Activated CD8-positive, alpha-beta memory T cell treated with anti-CD3 and anti-CD28 coated beads, Interleukin-2, amount 10 ng/mL, durations not matched to agents 7 days and 5 days (primary cell): ENCODE measurements around the gene RAVER2. TPM values are rescaled to one million over a fixed set of nuclear protein-coding genes. Genes with fewer than 3 reads are reported as not detected.
"Not testable (repeated sequence)": the region's sequence is repeated elsewhere in the genome, so short reads cannot be mapped to it uniquely, and the experiment has no call there.

ENCODE experiments used
- ATAC-seq: fragments of 150-1000 bp; cut with Tn5 transposase; one replicate; pipeline ENCODE4 v1.10.0; 2021; ENCODE audit warnings: moderate library complexity
- CTCF ChIA-PET: fragments of 350-600 bp; sonication (Branson Sonifier 250); formaldehyde crosslinking; loops from one replicate; lab custom pipeline; 2021; ENCODE audit warnings: antibody characterized with exemption; lab: Charles Lee
- DNase-seq: peaks from one replicate; pipeline ENCODE4 v3.0.0-alpha.2; 2020
- H3K27ac Mint-ChIP-seq: one replicate; pipeline ENCODE4 v1.8.0; 2021; ENCODE audit warnings: mild to moderate bottlenecking, mixed read lengths
- H3K27me3 Mint-ChIP-seq: one replicate; pipeline ENCODE4 v1.8.0; 2021; ENCODE audit warnings: mixed read lengths
- H3K36me3 Mint-ChIP-seq: one replicate; pipeline ENCODE4 v1.8.0; 2021; ENCODE audit warnings: mild to moderate bottlenecking, mixed read lengths
- H3K4me1 Mint-ChIP-seq: one replicate; pipeline ENCODE4 v1.8.0; 2021; ENCODE audit warnings: mixed read lengths
- H3K4me3 Mint-ChIP-seq: one replicate; pipeline ENCODE4 v1.8.0; 2021; ENCODE audit warnings: mild to moderate bottlenecking, moderate library complexity, mixed read lengths
- H3K9me3 Mint-ChIP-seq: one replicate; pipeline ENCODE4 v1.8.0; 2022; ENCODE audit warnings: low read depth, mixed read lengths
- total RNA-seq, 2 experiments: library from RNA; stranded (reverse); gene quantifications; one replicate each; pipeline ENCODE4 v1.2.3, GENCODE V29; 2021

RAVER2 gene
- total RNA-seq, 2 experiments from 2014 or later, result 5.7 to 8.8 TPM

DNA sequence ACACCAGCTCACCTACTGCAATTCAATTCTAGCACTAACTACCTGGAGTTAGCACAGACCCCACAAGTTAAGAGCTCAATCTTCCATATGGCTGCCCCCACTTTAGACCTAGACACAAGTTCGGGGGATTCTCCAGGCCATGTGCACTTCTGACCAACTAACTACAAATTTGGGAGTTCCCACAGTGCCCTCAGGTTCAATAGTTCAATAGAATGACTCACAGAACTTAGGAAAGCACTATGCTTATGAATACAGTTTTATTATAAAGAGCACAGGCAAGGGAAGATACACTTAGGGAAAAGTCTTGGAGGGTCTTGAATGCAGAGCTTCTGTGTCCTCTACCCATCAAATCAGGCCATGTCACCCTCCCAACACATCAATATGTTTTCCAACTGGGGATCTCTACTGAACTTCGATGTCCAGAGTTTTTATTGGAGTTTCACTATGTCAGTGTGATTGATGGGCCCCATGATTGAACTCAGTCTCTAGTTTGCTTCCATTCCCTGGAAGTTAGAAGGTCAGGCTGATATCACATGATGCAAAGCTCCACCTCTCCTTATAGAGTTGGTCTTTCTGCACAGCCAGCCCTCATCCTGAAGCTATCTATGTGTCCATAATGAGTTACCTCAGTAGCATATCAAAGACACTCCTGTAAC, 46.1 kb downstream of the RAVER2 start:
- CTCF ChIA-PET, result no interaction called here
- Mint-ChIP-seq H3K4me3 (no peak overlapping the region), H3K9me3 (peaks cover 11% of the 10 kb centered on the region), H3K27me3 (no peaks in the 10 kb centered on the region), H3K27ac (no peak overlapping the region), H3K36me3 (peaks cover 32% of the 10 kb centered on the region), H3K4me1 (no peaks in the 10 kb centered on the region)
- DNase-seq, result no peak
- no peak for ATAC-seq

DNA sequence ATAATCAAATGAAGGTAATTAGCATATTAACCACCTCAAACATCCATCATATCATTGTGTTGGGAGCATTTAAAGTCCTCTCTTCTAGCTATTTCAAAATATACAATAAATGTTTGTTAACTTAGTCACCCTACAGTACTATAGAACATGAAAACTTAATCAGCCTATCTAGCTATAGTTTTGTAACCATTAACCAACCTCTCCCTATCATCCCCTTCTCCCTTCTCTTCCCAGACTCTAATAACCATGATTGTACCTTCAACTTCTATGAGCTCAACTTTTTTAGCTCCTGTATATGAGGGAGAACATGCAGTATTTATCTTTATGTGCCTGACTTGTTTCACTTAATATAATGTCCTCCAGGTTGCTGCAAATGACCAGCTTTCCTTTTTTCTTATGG, 54.0 kb downstream of the RAVER2 start:
- Mint-ChIP-seq H3K36me3 (peaks cover 4% of the 10 kb centered on the region), H3K4me1 (no peaks in the 10 kb centered on the region), H3K27ac (no peak overlapping the region), H3K9me3 (no peaks in the 10 kb centered on the region), H3K27me3 (no peaks in the 10 kb centered on the region), H3K4me3 (no peak overlapping the region)
- ATAC-seq (no peak), DNase-seq (no peak)
- CTCF ChIA-PET, result interaction anchor here (1.1 kb wide), 1 partner anchor 25 kb away, joined by 3 read pairs; no protein-coding TSS in a partner anchor

DNA sequence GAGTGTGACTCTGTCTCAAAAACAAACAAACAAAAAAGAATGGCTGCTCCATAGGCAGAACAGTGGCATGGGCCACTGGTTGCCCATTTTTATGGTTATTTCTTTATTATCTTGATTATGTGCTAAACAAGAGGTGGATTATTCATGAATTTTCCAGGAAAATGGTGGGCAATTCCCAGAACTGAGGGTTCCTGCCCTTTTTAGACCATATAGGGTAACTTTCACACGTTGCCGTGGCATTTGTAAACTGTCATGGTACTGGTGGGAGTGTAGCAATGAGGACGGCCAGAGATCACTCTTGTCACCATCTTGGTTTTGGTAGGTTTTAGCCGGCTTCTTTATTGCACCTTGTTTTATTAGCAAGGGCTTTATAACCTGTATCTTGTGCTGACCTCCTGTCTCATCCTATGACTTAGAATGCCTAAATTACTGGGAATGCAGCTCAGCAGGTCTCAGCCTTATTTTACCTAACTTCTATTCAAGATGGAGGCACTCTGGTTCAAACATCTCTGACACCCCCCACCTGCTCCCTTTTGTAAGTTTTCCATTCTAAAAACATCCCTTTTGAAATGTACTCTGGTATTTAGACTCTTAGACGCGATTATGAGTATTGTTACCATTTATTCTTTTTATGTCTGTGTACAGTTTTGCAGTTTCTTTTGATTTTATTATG, 57.1 kb downstream of the RAVER2 start:
- Mint-ChIP-seq H3K4me1 (no peaks in the 10 kb centered on the region), H3K27me3 (no peaks in the 10 kb centered on the region), H3K4me3 (no peak overlapping the region), H3K36me3 (peaks cover 3% of the 10 kb centered on the region), H3K9me3 (no peaks in the 10 kb centered on the region), H3K27ac (no peak overlapping the region)
- no peak for ATAC-seq
- CTCF ChIA-PET, result no interaction called here
- no peak for DNase-seq

DNA sequence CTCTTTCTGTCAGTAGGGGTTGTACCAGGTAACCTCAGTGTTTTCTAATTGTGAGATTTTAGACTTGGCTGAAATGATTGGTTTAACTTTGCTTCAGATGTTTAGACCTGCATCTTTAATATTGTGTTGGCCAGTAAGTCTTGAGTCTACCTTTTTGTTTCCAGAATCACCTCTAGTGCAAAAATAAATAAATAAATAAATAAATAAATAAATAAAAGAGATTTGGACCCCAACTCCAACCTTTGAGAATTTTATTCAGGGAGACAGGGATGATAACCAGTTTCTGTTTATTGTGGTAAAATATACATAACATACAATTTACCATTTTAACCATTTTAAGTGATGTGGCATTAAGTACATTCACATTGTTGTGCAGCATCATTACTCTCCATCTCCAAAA, 64.4 kb downstream of the RAVER2 start:
- H3K4me3 Mint-ChIP-seq, result no peak overlapping the region
- H3K36me3 Mint-ChIP-seq, result no peaks in the 10 kb centered on the region
- H3K9me3 Mint-ChIP-seq, result no peaks in the 10 kb centered on the region
- no peak overlapping the region for H3K27ac Mint-ChIP-seq
- no peaks in the 10 kb centered on the region for H3K4me1 Mint-ChIP-seq
- no peak for ATAC-seq
- CTCF ChIA-PET, result no interaction called here
- no peak for DNase-seq
- H3K27me3 Mint-ChIP-seq, result no peaks in the 10 kb centered on the region

DNA sequence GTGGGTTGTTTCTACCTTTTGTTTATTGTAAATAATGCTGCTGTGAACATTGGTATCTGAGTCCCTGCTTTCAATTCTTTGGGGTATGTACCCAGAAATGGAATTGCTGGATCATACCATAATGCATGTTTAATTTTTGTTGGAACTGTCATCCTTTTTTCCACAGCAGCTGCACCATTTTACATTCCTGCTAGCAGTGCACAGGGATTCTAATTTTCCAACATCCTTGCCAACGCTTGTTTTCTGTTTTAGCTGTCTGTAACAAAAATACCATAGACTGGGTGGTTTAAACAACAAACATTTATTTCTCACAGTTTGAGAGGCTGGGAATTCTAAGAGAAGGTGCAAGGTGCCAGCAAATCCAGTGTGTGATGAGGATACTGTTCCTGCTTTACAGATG, 65.1 kb downstream of the RAVER2 start:
- Mint-ChIP-seq H3K4me1 (no peaks in the 10 kb centered on the region), H3K36me3 (no peaks in the 10 kb centered on the region), H3K4me3 (no peak overlapping the region), H3K27me3 (no peaks in the 10 kb centered on the region), H3K27ac (no peak overlapping the region), H3K9me3 (no peaks in the 10 kb centered on the region)
- CTCF ChIA-PET, result no interaction called here
- DNase-seq (no peak), ATAC-seq (no peak)

DNA sequence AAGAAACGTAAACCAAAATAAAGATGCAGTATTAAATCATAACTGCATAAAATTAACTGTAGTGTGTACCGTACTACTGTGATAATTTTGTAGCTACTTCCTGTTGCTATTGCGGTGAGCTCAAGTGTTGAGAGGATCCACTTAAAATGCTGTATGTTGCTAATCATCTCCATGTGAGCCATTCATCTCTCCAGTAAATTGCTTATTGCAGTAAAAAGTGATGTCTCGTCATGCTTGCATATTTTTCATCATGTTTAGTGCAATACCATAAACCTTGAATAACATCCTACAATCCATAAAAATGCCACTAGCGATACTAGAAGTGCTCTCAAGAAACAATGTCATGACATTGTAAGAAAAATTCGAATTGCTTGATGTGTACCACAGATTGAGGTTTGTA, 66.3 kb downstream of the RAVER2 start:
- Mint-ChIP-seq H3K27me3 (no peaks in the 10 kb centered on the region), H3K27ac (no peak overlapping the region), H3K36me3 (peaks cover 1% of the 10 kb centered on the region), H3K4me3 (no peak overlapping the region), H3K4me1 (no peaks in the 10 kb centered on the region), H3K9me3 (no peaks in the 10 kb centered on the region)
- no peak for DNase-seq
- ATAC-seq, result no peak
- CTCF ChIA-PET, result interaction anchor here (0.8 kb wide), 1 partner anchor 12 kb away, joined by 3 read pairs; no protein-coding TSS in a partner anchor

DNA sequence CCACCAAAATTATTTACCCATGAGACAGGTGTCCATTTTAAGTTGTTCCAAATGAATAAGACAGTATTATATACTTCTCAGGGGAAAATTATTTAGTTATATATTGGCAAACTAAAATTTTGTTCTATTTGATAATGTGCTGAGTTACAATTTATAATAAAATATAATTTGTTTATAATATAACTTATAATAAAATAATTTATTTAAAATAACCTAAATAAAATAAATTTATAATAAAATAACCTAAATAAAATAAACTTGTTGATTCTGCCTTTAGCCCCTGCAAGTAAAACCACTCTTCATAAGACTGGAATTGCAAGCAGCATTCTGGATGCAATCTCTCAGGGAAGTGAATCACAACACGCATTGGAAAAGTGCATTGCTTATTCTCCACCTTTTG, 69.6 kb downstream of the RAVER2 start:
- peaks cover 1% of the 10 kb centered on the region for H3K4me1 Mint-ChIP-seq
- ATAC-seq, result no peak
- no peak for DNase-seq
- no peaks in the 10 kb centered on the region for H3K27me3 Mint-ChIP-seq
- H3K36me3 Mint-ChIP-seq, result peaks cover 8% of the 10 kb centered on the region
- no peaks in the 10 kb centered on the region for H3K9me3 Mint-ChIP-seq
- no peak overlapping the region for H3K27ac Mint-ChIP-seq
- no peak overlapping the region for H3K4me3 Mint-ChIP-seq
- CTCF ChIA-PET, result interaction anchor here (1.1 kb wide), 1 partner anchor 10 kb away, joined by 4 read pairs; no protein-coding TSS in a partner anchor

DNA sequence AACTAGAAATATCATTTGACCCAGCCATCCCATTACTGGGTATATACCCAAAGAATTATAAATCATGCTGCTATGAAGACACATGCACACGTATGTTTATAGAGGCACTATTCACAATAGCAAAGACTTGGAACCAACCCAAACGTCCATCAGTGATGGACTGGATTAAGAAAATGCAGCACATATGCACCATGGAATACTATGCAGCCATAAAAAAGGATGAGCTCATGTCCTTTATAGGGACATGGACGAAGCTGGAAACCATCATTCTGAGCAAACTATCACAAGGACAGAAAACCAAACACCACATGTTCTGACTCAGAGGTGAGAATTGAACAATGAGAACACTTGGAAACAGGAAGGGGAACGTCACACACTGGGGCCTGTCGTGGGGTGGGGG, 72.5 kb downstream of the RAVER2 start:
- CTCF ChIA-PET, DNase-seq, H3K36me3 Mint-ChIP-seq, H3K4me3 Mint-ChIP-seq, ATAC-seq, H3K27me3 Mint-ChIP-seq, H3K27ac Mint-ChIP-seq, H3K9me3 Mint-ChIP-seq, H3K4me1 Mint-ChIP-seq: not testable (repeated sequence)

DNA sequence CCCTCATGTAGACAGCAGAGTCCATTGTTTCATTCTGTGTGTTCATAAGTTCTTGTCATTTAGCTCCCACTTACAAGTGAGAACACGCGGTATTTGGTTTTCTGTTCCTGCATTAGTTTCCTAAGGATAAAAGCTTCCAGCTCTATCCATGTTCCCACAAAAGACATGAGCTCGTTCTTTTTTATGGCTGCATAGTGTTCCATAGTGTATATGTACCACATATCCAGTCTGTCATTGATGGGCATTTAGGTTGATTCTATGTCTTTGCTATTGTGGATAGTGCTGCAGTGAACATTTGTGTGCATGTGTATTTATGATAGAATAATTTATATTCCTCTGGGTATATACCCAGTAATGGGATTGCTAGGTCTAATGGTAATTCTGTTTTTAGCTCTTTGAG, 75.7 kb downstream of the RAVER2 start:
- ATAC-seq, DNase-seq, H3K4me3 Mint-ChIP-seq, H3K27me3 Mint-ChIP-seq, H3K36me3 Mint-ChIP-seq, H3K4me1 Mint-ChIP-seq, H3K9me3 Mint-ChIP-seq, H3K27ac Mint-ChIP-seq: not testable (repeated sequence)
- CTCF ChIA-PET, result interaction anchor here (0.7 to 0.8 kb wide), 2 partner anchors 76 to 552 kb away, joined by 3 read pairs; partner anchors contain the start of gene RAVER2

DNA sequence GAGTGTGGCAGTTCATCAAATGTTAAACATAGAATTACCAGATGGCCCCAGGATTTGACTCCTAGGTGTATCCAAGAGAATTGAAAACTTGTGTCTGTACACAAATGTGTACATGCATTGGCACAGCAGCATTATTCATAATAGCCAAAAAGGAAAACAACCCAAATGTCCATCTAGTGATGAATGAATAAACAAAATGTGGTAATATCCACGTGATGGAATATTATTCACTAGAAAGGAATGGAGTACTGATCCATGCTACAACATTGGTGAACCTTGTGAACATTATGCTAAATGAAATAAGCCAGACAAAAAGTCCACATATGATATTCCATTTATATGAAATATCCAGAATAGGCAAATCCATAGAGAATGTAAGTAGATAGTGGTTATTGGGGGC, 77.7 kb downstream of the RAVER2 start:
- DNase-seq (no peak), ATAC-seq (no peak)
- Mint-ChIP-seq H3K9me3 (no peaks in the 10 kb centered on the region), H3K27me3 (no peaks in the 10 kb centered on the region), H3K36me3 (peaks cover under 1% of the 10 kb centered on the region), H3K27ac (no peak overlapping the region), H3K4me3 (no peak overlapping the region), H3K4me1 (peaks cover 23% of the 10 kb centered on the region)
- CTCF ChIA-PET, result interaction anchor here (1.2 to 5.4 kb wide), 7 partner anchors 10 to 554 kb away, joined by 3 to 30 read pairs (median 4); partner anchors contain the start of gene RAVER2

DNA sequence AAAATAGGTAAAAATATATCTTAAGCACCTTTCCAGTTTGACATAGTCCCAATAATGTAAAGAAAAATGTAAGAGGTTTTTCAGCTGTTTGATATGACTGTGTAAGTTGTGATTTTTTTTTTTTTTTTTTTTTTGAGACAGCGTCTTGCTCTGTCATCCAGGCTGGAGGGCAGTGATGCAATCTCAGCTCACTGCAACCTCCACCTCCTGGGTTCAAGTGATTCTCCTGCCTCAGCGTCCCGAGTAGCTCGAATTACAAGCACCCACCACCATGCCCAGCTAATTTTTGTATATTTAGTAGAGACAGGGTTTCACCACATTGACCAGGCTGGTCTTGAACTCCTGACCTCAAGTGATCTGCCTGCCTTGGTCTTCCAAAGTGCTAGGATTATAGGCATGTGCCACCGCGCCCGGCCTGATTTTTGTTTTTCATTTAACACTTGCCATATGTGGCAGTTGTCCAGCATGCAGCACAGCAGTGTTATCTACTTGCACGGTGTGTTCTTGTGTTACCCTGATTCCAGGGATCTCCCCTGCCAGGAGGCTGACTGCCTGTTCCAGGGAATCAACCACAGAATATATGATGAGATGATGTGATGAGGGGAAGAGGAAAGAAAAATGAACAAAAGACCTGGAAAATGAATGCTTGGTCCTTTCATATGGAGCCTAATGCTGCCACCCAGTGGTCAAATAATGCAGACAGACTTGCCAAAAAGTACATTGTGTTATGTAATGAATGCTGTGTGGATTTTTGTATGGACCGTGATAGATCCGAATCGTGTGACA, 79.0 kb downstream of the RAVER2 start:
- Mint-ChIP-seq H3K9me3 (no peaks in the 10 kb centered on the region), H3K27me3 (no peaks in the 10 kb centered on the region), H3K27ac (no peak overlapping the region), H3K36me3 (peaks cover 2% of the 10 kb centered on the region), H3K4me3 (no peak overlapping the region), H3K4me1 (peaks cover 34% of the 10 kb centered on the region)
- CTCF ChIA-PET, result interaction anchor here (0.7 to 5.4 kb wide), 21 partner anchors 9 to 560 kb away, joined by 3 to 30 read pairs (median 4); partner anchors contain the start of gene RAVER2
- peak; percentile 74 for DNase-seq
- ATAC-seq, result peak; percentile 29

DNA sequence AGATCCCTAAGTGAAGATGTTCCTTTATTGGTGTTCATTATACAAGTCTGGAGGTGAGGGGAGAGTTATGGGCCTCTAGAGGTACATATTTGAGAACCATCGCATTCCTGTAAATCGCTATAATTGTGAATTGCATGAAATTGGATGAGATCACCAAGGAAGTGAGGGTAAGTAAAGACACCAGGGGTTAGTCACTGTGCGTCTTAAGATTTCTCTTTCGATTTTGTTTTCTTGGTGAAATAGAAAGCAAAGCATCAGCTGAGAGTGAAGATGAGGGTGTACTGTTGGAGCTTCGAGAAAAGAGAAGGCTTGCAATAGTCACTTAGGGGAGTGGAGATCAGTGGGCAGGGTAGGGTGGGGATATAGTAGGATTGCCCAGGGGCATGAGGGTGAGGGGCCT, 82.1 kb downstream of the RAVER2 start:
- H3K36me3 Mint-ChIP-seq, result peaks cover 5% of the 10 kb centered on the region
- DNase-seq (no peak), ATAC-seq (peak; percentile 97)
- CTCF ChIA-PET, result interaction anchor here (1.1 to 5.4 kb wide), 8 partner anchors 23 to 248 kb away, joined by 3 to 30 read pairs (median 3); partner anchors contain the start of genes JAK1 and RAVER2
- H3K9me3 Mint-ChIP-seq, result no peaks in the 10 kb centered on the region
- H3K27me3 Mint-ChIP-seq, result no peaks in the 10 kb centered on the region
- peaks cover 41% of the 10 kb centered on the region for H3K4me1 Mint-ChIP-seq
- H3K4me3 Mint-ChIP-seq, result peak overlapping the region; percentile 55
- peak overlapping the region; percentile 92 for H3K27ac Mint-ChIP-seq

DNA sequence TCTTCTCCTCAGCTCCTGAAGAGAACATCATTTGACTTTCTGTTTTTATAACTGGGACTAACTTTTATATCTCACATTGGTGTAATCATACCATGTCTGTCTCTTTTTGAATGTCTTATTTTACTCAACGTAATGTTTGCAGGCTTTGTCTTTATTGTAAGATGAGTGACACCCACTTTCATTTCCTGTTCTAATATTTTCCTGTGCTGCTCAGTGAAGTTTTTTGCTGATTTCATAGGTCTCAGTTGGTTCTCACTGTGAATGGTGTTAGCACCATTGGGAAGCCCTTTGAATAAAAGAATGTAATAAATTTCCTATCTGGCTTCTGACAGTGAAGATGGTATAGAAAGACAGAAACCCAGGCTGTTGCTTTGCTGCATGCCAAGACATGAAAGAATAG, 84.0 kb downstream of the RAVER2 start:
- peak overlapping the region; percentile 78 for H3K27ac Mint-ChIP-seq
- ATAC-seq, result no peak

More for the DNA sequence above, 84.0 kb downstream of the RAVER2 start:
- H3K9me3 Mint-ChIP-seq, result no peaks in the 10 kb centered on the region
- H3K4me3 Mint-ChIP-seq, result peak overlapping the region; percentile 2
- H3K4me1 Mint-ChIP-seq, result peaks cover 41% of the 10 kb centered on the region
- DNase-seq, result no peak
- H3K36me3 Mint-ChIP-seq, result peaks cover 16% of the 10 kb centered on the region
- CTCF ChIA-PET, result interaction anchor here (1.6 kb wide), 1 partner anchor 154 kb away, joined by 3 read pairs; no protein-coding TSS in a partner anchor
- no peaks in the 10 kb centered on the region for H3K27me3 Mint-ChIP-seq
